Hepatic stellate cell (primary cell): ENCODE data around the gene TM7SF2.

ENCODE experiments used
- DNase-seq: peaks from one replicate; pipeline ENCODE4 v3.0.0; 2011; ENCODE audit warnings: low spot score

The TM7SF2 gene

DNA sequence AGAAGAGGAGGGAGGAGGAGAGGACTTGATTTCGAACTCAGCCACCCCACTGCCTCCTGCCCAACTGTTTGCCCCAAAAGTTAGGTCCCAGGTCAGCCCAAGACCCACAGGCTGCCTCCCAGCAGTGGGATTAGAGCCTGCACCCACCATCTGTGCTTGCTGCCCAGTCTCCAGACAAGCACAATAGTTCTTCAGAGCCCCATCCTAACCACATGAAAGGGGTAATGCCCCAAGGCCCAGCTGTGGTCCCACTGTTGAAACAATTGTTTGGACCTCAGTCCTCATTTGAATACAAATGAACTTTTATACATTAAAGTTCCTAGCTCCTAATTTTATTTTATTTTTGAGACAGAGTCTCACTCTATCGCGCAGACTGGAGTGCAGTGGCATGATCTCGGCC, 21.0 kb upstream of the TM7SF2 start:
- no peak for DNase-seq

DNA sequence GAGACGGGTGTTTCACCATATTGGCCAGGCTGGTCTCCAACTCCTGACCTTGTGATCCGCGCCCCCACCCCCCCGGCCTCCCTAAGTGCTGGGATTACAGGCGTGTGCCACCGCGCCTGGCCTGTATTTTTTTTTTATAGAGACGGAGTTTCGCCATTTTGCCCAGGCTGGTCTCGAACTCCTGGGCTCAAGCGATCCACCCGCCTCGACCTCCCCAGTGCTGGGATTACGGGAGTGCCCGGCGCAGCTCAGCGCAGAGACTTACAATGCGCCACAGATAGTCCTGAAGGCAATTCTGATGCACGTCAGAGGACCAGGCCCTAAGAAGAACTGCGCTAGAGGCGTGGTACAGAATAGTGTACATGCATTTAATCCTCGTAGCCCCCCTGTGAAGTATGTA, 16.2 kb upstream of the TM7SF2 start:
- DNase-seq: no peak

- DNase-seq: peak; percentile 96
These were observed 15.5 kb upstream of the TM7SF2 start, which contains the start of gene VPS51 for GRCh38 chr11:65095974-65096806. TSS of gene VPS51 (plus strand) at chr11:65096214. CDS start at chr11:65096251, 37 bp downstream.

DNA sequence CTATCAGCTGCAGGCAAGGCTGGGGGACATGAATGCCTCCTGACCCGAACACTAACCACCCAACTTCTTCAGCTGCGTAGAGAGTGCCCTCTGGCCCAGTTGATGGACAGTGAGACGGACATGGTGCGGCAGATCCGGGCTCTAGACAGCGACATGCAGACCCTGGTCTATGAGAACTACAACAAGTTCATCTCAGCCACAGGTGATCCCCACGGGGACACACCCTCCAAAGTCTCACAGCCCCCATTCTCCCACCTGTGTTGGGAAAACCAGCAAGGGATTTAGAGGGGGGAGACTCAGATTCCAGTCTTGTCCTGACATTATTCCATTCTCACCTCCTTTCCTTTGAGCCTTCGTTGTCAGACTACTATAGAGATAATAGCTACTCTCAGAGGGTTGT, 14.7 kb upstream of the TM7SF2 start:
- no peak for DNase-seq

- DNase-seq: no peak
These were observed 10.9 kb upstream of the TM7SF2 start for GRCh38 chr11:65100674-65101350.

DNA sequence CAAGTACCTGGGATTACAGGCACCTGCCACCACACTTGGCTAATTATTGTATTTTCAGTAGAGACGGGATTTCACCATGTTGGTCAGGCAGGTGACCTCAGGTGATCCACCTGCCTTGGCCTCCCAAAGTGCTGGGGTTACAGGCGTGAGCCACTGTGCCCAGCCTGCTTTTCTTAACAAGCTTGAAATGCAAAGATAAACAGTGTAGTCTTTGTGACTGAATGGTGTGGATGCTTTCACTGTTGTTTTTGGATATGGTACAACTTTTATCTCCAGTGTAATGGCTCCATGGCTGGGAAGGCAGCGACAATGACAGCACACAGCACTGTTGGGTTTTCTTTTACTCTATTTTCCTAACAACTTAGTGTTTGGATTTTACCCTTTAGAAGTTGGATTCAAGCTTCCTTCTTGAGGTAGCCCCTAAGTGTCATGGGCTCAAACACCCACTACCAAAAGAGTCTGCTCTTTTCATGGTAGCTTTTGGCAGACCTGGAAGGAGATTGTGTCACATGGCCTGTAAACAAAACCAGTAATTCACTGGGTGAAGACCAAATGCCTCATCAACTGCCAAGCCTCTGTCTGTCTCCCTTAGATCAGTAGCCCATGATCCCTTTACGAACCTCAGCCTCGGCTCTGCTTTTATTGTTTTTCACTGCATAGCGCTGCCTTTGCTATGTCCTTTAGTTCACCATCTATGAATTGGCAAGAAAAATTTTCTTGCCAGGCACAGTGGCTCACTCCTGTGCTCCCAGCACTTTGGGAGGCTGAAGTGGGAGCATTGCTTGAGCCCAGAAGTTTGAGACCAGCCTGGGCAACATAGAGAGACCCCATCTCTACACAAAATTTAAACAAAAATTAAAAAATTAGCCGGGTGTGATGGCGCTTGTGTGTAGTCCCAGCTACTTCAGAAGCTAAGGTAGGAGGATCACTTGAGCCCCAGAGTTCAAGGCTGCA, 9.3 kb upstream of the TM7SF2 start:
- no peak for DNase-seq

- no peak for DNase-seq
These were observed 8.2 kb upstream of the TM7SF2 start for GRCh38 chr11:65103476-65103875.

- DNase-seq: no peak
These were observed 7.0 kb upstream of the TM7SF2 start for GRCh38 chr11:65104628-65105027.

GRCh38 chr11:65107078-65107477, 4.6 kb upstream of the TM7SF2 start:
- no peak for DNase-seq

GRCh38 chr11:65107751-65108468, 3.8 kb upstream of the TM7SF2 start:
- DNase-seq: no peak

DNA sequence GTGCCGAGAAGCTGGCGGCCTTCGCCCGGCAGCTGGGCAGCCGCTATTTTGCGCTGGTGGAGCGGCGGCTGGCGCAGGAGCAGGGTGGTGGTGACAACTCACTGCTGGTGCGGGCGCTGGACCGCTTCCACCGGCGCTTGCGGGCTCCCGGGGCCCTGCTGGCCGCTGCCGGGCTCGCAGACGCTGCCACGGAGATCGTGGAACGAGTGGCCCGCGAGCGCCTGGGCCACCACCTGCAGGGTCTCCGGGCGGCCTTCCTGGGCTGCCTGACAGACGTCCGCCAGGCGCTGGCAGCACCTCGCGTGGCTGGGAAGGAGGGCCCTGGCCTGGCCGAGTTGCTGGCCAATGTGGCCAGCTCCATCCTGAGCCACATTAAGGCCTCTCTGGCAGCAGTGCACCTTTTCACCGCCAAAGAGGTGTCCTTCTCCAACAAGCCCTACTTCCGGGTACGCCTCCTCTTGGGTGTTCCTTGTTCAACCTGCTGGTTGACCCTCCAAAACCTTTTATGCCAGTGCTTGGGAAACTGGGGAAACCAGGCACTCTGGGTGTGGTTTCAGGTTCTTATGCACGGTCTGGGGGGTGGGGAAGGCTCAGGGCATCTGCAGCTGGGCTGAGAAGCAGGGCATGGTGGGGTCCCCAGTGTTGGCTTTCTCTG, 3.1 kb upstream of the TM7SF2 start:
- no peak for DNase-seq

DNA sequence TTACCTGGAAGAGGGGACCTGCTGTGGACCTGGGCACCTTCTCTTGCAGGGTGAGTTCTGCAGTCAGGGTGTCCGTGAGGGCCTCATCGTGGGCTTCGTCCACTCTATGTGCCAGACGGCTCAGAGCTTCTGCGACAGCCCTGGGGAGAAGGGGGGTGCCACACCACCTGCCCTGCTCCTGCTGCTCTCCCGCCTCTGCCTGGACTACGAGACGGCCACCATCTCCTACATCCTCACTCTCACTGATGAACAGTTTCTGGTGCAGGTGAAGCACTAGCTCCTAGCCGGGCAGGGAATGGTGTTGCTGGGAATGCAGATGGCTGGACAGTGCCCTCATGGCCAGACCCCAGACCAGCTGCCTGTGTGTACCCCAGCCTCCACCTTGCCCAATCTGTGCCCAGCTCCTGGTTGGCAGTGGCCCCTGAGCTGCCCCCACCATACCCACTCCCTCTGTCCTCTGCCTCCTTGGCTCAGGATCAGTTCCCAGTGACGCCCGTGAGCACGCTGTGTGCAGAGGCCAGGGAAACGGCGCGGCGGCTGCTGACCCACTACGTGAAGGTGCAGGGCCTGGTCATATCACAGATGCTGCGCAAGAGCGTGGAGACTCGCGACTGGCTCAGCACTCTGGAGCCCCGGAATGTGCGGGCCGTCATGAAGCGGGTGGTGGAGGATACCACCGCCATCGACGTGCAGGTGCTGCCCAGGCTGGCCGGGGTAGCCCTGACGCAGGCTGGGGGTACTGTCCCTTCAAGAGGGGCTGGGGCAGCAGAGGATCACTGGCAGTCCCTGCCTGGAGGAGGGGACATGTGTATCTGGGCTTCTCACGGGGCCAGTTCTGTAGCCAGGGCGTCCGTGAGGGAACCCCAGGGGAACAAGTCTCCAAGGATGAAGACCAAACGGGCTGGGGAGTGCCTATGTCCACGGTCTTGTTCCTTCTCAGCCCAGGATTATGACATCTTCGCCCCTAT, 2.2 kb upstream of the TM7SF2 start:
- no peak for DNase-seq

GRCh38 chr11:65110354-65110861, 1.3 kb upstream of the TM7SF2 start:
- peak; percentile 91 for DNase-seq

DNA sequence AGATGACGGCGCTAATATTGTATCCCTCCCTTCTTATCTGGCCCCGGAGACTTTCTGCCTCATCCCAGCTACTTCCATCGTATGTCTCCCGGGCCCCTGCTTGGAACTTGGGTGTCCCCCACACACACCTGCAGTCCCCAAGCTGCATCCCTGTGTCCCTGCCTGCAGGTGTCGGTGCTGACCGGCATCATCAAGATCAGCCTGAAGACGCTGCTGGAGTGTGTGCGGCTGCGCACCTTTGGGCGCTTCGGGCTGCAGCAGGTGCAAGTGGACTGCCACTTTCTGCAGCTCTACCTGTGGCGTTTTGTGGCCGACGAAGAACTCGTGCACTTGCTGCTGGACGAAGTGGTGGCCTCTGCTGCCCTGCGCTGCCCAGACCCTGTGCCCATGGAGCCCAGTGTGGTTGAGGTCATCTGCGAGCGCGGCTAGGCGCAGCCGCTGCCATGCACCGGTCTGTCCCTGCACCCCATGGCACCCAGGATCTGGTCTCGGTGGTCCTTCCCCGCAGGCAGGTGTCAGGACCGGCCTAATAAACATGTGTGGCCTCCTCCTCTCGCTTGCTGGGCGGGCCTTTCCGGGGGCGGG, 421 bp upstream of the TM7SF2 start:
- no peak for DNase-seq

GRCh38 chr11:65112546-65113360, 1.1 kb downstream of the TM7SF2 start:
- peak; percentile 71 for DNase-seq

DNA sequence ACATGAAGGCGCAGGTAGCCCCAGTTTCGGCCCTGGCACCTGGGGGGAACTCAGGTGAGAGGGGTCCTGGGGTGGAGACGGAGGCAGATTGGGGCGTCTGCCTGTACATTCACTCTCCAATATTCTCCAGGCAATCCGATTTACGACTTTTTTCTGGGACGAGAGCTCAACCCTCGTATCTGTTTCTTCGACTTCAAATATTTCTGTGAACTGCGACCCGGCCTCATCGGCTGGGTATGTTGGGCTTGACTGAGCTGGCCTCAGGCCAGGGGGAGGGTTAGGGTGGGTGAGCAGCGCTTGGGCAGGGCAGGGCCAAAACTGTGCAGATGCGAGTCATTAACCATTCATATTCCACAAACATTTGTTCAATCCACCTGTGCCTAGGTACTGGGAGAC, 1.7 kb downstream of the TM7SF2 start:
- DNase-seq: no peak

GRCh38 chr11:65113839-65114238, 2.2 kb downstream of the TM7SF2 start:
- DNase-seq: no peak

DNA sequence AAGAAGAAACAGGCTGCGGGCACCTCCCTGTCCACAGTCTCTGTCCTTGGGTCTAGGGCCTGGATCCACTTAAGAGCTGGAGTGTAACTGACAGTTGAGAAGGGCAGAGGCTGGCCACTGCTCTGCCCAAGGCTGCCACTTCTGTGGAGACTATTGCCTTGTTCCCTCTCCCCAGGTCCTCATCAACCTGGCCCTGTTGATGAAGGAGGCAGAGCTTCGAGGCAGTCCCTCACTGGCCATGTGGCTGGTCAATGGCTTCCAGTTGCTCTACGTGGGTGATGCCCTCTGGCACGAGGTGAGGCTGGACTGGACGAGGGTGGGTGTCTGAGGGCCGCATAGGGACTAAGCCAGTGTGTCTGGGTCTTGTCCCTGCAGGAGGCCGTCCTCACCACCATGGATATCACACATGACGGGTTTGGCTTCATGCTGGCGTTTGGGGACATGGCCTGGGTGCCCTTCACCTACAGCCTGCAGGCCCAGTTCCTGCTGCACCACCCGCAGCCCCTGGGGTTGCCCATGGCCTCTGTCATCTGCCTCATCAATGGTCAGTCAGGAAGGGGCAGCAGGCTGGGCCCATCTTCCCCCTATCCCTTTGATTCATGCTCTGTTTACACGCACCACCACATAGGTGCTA, 3.0 kb downstream of the TM7SF2 start:
- DNase-seq: no peak
